ENCODE measurements around the gene HLA-DOA.

The HLA-DOA gene

DNA sequence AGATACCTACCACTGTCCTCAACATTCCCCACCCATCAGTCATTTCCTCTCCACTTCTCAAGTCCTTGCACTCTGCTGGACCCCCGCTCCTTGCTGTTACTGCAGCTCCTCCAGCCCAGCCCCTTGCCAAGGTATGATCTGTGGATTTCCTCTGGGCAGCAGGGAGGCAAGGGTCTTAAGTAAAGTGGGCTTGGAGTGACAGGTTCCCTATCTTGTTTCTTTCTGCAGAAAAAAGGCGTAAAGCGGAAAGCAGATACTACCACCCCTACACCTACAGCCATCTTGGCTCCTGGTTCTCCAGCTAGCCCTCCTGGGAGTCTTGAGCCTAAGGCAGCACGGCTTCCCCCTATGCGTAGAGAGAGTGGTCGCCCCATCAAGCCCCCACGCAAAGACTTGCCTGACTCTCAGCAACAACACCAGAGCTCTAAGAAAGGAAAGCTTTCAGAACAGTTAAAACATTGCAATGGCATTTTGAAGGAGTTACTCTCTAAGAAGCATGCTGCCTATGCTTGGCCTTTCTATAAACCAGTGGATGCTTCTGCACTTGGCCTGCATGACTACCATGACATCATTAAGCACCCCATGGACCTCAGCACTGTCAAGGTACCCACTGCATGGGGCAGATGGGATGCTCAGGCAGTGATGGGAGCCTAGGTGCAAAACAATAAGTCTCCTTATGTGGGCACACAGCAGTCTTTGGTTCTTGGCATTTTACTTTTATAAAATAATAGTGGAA lies 32.9 kb downstream of the HLA-DOA start:
- in situ Hi-C loops (cut with HindIII; ENCODE audit: low sequenced_read_pairs) = loop anchor here (10.0 kb wide), 1 partner anchor 132 kb away; the partner anchor contains the start of gene PSMB8
- TF ChIP-seq, protein P1, sequence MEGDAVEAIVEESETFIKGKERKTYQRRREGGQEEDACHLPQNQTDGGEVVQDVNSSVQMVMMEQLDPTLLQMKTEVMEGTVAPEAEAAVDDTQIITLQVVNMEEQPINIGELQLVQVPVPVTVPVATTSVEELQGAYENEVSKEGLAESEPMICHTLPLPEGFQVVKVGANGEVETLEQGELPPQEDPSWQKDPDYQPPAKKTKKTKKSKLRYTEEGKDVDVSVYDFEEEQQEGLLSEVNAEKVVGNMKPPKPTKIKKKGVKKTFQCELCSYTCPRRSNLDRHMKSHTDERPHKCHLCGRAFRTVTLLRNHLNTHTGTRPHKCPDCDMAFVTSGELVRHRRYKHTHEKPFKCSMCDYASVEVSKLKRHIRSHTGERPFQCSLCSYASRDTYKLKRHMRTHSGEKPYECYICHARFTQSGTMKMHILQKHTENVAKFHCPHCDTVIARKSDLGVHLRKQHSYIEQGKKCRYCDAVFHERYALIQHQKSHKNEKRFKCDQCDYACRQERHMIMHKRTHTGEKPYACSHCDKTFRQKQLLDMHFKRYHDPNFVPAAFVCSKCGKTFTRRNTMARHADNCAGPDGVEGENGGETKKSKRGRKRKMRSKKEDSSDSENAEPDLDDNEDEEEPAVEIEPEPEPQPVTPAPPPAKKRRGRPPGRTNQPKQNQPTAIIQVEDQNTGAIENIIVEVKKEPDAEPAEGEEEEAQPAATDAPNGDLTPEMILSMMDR (IDR thresholded peaks at IDR 0.05; ENCODE audit: low read depth, low read length) = no peak
- H3K4me3 ChIP-seq (ENCODE audit: low read depth, low read length) = no peak overlapping the region
- DNase-seq (ENCODE audit: low read depth, low spot score) = no peak

DNA sequence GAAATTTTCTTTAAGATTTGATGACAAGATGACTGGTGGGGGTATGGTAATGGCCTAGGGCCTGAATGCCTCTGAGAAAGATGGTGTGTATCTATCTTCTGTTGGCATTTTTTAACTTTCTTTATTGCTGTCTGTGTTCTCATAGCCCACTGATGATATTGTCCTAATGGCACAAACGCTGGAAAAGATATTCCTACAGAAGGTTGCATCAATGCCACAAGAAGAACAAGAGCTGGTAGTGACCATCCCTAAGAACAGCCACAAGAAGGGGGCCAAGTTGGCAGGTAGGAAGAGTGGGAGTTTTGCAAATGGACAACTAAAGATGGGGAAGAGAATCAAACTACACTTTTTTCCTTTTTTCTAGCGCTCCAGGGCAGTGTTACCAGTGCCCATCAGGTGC lies 33.5 kb downstream of the HLA-DOA start:
- TF ChIP-seq, protein P1 (IDR thresholded peaks at IDR 0.05; ENCODE audit: low read depth, low read length) = no peak
- H3K4me3 ChIP-seq (ENCODE audit: low read depth, low read length) = peak overlapping the region; percentile 80
- in situ Hi-C loops (cut with HindIII; ENCODE audit: low sequenced_read_pairs) = loop anchor here (10.0 kb wide), 1 partner anchor 131 kb away; the partner anchor contains the start of gene PSMB8
- DNase-seq (ENCODE audit: low read depth, low spot score) = no peak

DNA sequence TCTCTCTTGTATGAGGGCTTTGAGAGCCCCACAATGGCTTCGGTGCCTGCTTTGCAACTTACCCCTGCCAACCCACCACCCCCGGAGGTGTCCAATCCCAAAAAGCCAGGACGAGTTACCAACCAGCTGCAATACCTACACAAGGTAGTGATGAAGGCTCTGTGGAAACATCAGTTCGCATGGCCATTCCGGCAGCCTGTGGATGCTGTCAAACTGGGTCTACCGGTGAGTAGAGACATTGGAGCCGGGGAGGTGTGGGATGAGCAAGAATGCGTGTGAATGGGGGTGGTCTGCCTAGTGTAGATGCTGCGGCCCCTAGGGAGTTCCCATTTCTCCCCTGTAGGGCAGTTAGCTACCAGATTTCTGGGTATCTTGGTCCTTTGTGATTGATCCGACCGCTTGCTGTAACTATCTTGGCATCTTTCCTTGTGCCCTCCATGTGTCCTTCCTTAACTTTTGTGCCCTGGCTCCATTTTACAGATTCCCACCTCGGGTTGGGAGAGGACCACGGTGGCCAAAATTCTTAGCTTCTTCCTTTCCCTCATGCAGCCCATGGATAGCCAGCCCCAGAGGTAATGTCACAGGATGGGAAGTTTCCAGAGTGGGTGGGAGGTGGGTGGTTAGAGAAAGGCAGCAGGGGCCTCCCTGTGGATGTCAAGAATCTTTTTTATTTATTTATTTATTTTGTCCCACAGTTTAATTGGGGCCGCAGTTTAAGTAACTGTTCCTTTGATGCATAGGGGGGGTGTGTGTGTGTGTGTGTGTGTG lies 34.7 kb downstream of the HLA-DOA start:
- DNase-seq (ENCODE audit: low read depth, low spot score) = no peak

DNA sequence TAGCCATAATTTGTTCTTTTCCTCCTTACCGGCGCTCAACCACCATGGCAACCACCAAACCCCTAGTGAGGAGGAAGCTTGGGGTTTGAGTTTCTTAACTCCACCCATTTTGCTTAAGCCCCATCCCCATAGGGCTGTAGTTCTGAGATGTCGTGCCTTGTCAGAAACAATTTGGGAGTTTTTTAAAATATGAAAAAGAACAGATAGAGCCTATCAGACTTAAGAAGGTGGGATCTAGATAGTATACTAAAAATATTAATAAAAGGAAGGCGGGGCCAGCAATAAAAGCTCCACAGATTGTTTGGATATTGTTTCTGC lies 35.4 kb downstream of the HLA-DOA start:
- in situ Hi-C loops (cut with HindIII; ENCODE audit: low sequenced_read_pairs) = loop anchor here (10.0 kb wide), 1 partner anchor 129 kb away; the partner anchor contains the start of gene PSMB8
- peak overlapping the region; percentile 80 for H3K4me3 ChIP-seq (ENCODE audit: low read depth, low read length)
- peak; percentile 64 for DNase-seq (ENCODE audit: low read depth, low spot score)
- TF ChIP-seq, protein P1 (IDR thresholded peaks at IDR 0.05; ENCODE audit: low read depth, low read length) = no peak

More for the DNA sequence above, 34.7 kb downstream of the HLA-DOA start:
- H3K4me3 ChIP-seq (ENCODE audit: low read depth, low read length) = peak overlapping the region; percentile 80
- in situ Hi-C loops (cut with HindIII; ENCODE audit: low sequenced_read_pairs) = loop anchor here (10.0 kb wide), 1 partner anchor 130 kb away; the partner anchor contains the start of gene PSMB8
- TF ChIP-seq, protein P1 (IDR thresholded peaks at IDR 0.05; ENCODE audit: low read depth, low read length) = no peak

DNA sequence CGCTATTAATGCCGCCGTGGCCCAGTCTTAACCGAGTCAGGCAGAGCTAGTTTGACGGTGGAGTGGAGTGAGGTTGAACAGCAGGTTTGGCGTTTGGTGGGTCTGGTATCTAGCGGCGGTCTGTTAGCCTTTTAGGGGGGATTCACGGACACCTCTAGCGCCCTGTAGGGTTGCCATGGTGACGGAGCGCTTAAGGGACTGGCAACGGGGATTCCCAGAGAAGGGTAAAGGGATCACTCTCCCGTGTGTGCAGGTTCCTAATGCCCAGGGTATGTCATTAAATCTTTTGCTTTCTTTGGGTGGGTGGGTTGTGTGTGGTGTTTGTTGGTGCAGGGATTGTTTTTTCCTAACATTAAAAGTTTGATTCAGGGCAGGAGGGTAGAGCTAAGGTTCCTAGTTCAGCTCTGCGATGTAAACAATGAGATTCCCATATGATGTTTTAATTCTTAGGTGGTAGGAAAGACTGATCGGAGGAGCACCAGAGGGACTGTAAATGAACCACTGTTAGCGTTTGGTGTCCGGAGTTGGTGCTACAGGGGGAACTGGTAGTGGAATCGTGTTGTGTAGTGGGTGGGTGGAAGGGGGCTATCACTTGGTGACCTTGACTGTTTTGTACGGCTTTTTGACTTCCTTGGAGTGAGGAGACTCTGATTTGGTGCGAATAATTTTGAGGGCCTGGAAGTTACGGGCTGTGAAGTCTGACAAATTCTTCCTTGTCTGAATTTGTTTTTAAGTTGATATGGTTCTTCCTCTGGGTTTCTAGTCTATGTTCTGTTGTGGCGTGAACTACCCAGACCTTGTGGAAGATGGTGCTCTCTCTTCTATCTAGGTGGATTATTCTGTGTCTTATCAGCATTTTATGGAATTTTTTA lies 36.0 kb downstream of the HLA-DOA start:
- TF ChIP-seq, protein P1 (IDR thresholded peaks at IDR 0.05; ENCODE audit: low read depth, low read length) = no peak
- H3K4me3 ChIP-seq (ENCODE audit: low read depth, low read length) = peak overlapping the region; percentile 80
- DNase-seq (ENCODE audit: low read depth, low spot score) = no peak
- in situ Hi-C loops (cut with HindIII; ENCODE audit: low sequenced_read_pairs) = loop anchor here (10.0 kb wide), 1 partner anchor 129 kb away; the partner anchor contains the start of gene PSMB8

All from astrocyte of the spinal cord (primary cell).